GM18505 (cell line): Measurements from ENCODE around the gene HOXB6.

Source experiments
- ATAC-seq: cut with Tn5 transposase; IDR thresholded peaks from one replicate; pipeline ENCODE4 v1.9.1; 2021; ENCODE audit not compliant: unreplicated experiment
- POLR2A ChIP-seq: IDR thresholded peaks from 4 replicates; pipeline ENCODE4 v1.6.1; 2011; ENCODE audit warnings: borderline replicate concordance; ENCODE audit not compliant: insufficient read depth, insufficient read length; ENCODE audit errors: extremely low read depth

The HOXB6 gene

DNA sequence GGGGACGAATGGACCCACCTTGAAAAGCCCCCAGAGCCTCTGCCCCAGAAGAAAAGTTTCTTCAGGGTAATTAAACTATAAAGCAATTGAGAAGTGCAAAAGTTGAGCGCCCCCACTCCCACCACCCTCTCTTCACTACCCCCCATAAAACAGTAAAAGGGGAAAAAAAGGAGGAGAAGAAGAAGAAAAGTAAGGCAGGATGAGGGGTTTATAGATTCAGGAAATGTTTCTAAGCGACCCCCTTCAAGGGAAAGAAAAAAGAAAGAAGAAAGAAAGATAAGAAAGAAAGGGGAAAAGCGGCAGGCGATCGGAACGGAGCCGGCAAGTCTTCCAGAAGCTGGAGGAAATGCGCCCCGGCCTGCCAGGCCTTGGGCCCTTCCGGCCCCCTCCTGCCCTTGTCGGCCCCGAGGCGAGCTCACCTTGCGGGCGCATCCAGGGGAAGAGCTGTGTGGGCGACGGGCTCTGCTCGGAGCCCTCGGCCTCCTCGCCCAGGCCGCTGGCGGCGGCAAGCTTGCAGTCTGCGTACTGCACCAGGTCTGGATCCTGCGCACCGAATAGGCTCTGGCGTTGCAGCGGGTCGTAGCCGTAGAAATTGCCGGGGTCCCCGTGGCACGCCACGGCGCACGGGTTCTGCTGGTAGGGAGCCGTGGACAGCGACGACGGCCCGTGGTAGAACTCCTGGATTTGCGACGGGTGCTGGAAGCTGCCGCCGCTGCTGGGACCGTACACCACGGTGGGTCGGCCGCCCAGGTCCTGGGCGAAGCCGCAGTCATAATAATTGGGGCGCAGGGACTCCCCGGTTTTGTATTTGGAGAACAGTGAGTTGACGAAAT lies 9.3 kb upstream of the HOXB6 start:
- ATAC-seq, result no peak
- TF ChIP-seq POLR2A, result no peak

DNA sequence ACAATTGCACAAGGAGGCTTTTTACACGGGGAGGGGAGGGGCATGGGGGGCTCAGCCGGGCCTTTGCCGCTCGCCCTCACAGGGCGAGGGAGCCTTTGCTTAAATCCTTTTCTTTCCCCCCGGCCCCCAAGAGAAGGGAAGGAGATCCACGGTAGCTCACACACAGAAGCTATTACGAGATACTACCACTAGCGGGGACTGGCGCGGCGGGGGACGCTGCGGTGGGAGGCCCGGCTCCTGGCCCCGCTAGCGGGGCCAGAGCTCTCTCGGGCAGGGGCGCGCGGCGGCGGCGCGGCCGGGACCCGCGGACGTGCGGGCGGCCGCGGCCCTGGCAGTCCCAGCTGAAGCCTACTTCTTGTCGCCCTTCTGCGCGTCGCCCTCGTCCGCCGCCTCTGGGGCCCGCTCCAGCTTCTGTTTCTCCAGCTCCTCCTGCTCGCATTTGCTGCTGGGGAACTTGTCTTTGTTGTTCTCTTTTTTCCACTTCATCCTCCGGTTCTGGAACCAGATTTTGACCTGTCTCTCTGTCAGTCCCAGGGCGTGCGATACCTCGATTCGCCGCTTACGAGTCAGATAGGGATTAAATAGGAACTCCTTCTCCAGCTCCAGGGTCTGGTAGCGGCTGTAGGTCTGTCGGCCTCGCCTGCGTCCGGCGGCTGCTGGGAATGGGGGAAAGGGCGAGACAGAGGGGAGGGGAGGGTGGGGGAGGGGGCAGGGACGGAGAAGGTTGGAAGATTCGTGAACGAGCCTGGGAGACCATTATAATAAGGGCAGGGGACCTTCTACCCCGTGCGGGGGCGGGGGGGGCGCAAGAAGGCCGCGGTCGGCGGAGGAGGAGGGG lies 8.3 kb upstream of the HOXB6 start:
- no peak for TF ChIP-seq POLR2A
- peak; percentile 42 for ATAC-seq

DNA sequence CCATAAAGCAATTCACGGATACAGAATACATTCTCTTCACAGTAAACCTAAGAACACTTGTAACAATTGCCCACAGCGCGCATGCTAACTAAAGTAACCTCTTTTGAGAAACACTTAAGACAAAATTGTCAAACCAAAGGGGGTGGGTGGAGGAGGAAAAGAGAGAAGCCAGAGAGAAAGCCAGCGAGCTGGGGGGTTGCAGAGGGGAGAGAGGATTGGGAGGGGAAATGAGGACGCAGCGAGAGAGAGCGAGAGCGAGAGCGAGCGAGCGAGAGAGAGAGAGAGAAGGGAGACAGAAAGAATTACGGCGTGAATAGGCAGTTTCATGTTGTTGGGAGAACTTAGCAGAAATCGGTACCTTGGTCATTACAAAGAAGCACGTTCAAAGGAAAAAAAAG lies 7.7 kb upstream of the HOXB6 start:
- ATAC-seq, result no peak
- no peak for TF ChIP-seq POLR2A

DNA sequence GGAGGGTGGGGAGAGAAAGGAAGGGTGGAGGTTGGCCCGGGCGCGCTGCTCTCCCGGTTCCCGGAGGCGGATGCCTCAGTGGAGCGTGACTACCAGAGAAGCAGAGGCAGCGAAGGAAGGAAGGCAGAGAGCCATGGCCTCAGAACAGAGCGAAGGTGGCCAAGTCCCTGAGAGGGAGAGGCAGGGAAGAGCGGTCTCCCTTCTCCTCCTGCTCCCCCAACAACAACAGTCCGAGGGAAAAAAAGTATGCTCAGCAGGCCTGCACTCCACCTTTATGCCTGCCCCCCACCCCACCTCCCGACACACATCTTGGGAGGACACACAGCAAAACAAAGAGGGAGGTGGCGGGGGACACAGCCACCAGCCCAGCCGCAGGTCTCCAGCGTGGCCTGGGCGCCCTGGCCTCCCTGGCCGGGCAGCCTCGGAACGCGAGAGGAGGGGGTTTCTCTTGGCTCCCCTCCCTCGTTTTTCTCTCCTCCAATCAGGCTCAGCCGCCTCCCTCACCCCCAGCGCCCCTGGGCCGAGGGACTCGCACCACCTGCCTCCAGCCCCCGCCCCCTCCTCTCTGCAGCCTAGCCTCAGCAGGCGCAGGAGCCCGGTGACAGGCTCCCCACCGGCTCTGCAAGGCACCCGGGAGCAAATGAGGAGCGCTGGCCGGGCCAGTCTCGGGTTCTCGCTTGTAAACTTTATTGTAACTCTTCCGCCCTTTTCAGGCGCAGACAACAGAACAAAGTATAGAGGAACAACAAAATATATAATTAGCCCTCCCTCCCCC lies 7.1 kb upstream of the HOXB6 start:
- TF ChIP-seq POLR2A, result no peak
- no peak for ATAC-seq

DNA sequence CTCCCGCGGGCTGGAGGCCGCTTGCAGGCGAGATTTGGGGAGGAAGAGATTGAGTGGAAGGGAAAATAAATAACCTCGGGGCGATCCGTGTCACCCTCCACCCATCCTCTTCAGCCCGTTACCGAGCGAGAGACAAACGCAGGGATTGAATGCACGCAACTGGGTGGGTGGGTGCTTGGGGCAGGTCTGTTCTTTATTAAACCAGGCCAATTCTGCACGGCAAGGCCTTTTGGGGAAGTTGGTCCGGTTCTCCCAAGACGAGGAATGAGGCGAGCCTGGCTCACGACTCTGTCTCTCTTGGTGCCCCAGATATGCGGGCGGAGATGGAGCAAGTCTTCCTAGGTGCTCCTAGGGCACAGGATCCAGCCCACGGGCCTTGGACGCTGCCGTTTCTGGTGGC lies 6.4 kb upstream of the HOXB6 start:
- TF ChIP-seq POLR2A, result no peak
- no peak for ATAC-seq

DNA sequence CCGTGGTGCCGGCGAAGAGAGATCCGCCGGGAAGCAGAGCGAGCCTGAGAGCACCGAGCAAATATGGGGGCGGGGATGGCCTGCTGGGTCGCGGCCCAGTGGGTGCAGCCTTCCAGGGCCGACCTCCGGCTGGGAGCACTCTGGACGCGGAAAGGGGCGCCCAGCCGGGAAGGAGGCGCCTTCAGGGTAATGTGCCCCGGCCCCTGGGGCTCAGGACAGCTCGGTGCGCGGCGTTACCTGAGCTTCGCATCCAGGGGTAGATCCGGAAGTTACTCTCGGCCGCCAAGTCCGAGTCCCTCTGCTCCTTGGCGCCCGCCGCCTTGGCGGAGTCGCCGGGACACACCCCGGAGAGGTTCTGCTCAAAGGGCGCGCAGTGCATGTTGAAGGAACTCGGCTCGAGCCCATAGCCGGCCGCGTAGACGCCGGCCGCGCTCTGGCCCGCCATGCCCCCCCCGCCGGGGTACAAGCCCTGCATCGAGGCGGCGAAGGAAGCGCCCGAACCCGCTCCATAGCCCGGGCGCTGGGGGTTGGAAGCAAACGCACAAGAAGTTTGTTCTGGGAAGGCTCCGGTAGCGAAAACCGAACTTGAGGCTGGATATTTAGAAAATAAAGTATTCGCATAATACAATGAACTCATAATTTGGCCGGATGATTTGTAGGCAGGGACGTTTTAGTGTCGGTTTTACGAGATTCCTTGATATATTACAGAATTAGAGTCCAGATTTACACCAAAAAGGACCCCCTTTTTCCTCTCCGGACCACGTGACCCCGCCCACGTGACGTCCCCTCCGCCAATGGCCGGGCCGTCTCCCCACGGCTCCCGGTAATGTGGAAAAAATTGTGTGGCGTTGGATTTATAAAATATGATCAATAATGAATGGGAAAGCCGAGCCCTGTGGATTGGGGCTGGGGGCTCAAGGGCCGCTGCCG lies 5.8 kb upstream of the HOXB6 start, which contains the start of gene HOXB7:
Gene HOXB7 (minus strand): TSS at position 736 of the 930 bp plus-strand sequence. CDS start 99 bp downstream, at position 637.
- ATAC-seq, result no peak
- TF ChIP-seq POLR2A, result peak; percentile 52

DNA sequence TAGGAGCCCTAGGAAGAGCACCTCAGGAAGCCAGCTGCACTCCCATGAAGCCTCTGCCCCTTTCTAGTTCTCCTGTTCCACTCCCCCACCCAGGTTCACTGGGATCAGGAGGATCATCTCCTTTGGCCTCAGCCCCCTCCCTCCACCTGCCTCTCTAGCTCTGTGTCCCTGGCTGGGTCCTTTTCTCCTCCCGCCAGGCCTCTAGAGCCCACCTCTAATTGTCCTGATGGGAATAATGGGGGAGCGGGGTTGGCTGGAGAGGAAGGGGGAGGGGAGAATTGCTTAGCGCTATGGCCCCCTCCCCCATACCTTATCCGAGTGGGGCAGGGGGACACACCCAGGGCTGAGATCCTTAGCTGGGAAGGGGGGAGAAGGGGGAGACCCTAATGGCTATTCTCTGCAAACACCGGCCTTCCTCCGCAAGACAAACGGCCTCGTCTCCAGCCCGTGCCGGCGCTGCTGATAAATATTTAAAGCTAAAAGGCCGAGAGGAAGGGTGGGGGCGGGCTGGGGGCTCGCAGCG lies 5.0 kb upstream of the HOXB6 start:
- no peak for TF ChIP-seq POLR2A
- ATAC-seq, result no peak

DNA sequence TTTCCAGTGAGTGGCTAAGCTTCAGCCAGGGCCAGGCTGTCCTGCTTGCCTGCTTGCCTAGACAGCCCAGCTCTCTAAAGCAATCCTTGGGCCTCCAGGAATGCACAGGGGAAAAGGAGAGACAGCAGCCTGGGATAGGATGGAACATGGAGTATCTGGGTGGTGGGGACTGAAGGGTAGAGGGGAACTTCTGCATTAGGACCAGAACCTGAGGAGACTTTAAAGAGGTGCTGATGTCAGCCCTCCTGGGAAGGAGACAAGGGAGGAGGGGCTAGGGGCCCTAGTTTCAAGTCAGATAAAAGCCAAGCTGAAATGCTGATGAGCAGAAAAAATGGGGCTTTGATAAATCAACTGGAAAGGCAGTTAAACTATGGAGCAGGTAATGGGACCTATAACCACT lies 4.2 kb upstream of the HOXB6 start:
- ATAC-seq, result no peak
- TF ChIP-seq POLR2A, result no peak

DNA sequence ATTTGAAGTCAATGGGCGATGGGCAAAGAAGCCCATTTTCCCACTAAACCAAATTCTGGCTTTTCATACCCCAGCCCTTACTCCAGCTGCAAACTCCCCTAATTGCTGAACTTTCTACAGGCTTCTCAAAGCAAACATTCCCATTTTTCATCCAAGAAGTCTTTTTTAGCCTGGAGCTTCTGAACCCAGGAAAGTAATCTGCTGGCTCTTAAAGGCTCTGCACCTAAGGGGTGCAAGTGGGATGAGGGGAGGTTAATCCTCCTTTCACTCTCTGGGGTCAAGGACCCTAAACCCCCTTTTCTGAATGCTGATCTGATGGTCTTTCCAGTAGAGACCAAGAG lies 3.7 kb upstream of the HOXB6 start:
- no peak for ATAC-seq
- no peak for TF ChIP-seq POLR2A

DNA sequence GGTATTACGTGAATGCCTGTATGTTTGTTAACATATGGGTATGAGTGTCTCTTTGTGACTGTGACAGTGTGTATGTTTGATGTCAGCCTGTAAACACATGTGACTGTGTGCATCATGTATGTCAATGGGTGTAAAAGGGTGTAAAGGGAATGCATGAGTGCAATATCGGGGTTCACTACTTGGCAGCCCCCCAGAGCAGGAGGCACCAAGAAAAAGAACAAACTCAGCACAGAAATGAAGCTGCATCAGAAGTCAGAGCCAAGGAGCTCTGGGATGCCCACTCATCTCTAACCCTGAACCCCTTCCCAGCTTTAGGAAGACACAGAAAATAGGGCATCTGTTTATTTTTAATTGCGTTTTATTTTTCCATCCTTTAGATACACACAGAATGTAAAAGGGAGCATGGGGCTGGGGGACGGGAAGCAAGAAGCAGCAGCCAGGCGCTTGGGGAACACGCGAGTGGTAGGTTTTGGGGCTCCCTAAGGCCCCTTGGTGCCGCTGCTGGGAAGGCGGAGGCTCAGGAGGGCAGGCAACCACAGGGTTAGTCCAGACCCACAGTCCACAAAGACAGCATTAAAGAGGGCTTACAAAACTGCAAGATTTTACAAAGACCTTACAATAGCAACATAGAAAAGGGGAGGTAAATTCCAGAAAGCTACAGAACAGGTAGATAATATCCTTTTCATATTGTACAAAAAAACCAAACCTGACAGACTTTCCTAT lies 2.3 kb upstream of the HOXB6 start:
- TF ChIP-seq POLR2A, result no peak
- ATAC-seq, result no peak

DNA sequence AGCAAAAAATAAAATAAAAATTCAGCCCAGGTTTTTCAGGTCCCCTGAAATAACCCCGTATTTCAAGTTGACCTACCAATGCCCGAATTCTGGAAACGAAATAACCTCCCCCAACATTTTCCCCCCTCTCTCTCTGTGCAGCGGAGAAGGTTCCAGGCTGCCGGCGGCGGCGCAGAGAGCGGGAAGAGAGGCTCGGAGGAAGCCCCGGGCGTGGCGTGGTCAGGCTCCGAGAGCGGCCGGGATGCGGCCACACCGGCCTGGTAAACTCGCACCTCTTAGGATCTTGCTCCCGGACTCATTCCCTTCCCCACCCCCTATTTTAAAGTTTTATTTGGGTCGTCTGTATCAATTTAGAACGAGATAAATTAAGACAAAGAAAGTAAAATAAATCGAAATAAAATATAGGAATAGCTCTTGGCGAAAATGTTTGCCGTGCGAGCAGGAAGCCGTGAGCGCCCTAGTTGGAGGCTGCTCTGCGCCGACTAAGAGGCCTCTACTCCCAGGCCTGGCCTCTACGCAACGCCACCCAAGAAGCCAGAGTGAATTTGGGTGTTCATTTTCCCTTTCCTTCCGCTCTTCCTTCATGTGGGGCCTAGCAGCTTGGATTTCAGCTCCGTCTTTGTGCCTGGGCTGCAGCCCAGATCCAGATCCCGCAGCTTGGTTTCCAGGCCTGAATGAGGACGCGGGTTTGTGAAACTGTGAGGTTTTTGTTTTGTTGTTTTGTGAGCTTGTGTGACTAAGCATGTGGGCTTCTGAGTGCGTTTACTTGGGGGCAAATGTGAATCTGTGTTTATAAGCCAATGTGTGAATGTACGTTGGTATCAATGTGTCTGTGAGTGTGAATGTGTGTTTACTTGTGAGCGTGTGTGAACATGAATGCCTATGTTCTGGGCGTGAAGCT lies 1.5 kb upstream of the HOXB6 start:
- TF ChIP-seq POLR2A, result no peak
- ATAC-seq, result no peak

DNA sequence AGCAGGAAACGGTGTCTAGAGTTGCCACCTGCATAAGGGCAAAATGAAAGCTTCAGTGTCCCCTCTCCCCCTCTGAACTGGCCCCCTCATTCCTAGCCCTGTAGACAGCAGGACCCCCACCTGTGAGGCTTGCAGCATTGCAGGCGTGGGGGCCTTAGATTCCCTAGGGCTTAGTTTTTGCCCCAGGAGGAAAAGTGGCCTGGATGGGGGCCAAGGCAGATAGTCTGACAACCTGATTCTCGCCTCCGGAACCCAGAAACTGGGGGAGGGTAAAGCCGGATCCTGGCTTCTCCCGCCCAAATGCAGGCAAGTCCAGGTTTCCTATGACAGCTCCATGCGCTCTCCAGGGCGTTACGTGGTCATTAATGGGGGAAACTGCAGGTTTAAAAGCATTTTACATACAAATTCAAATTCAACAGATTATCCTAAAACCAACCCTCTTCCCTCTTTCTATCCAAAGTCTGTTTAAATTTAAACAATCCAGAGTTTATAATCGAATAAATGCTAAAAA lies 678 bp upstream of the HOXB6 start:
- TF ChIP-seq POLR2A, result no peak
- ATAC-seq, result no peak
